ENCODE data around the gene GRK3.
"Not testable (repeated sequence)": the region's sequence is repeated elsewhere in the genome, so short reads cannot be mapped to it uniquely, and the experiment has no call there.

The GRK3 gene

DNA sequence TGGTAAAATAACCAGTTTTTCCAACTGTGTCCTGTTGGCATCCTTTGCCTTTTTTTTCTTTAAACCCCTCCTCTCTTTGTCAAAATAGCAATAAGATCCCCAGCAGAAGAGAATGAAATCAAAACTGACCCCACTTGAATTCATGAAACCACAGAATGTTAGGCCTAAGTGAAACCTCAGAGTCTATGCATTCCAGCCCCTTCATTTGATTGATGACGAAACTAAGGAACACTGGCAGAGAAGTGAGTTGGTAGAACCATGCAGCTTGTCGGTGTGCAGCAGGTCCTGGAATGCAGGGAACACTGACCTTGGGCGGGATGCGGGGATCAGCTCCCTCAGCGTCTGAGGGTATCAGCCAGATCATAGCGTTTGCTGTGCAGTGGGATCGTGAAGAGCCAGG lies 57.5 kb downstream of the GRK3 start:
- no peaks in the 10 kb centered on the region for H3K9me3 ChIP-seq (ENCODE audit: control insufficient read depth, low read length)
- no peaks in the 10 kb centered on the region for H3K36me3 ChIP-seq (ENCODE audit: control insufficient read depth, insufficient read depth, low read length)
- H3K4me3 ChIP-seq (ENCODE audit: low read length), result no peak overlapping the region
- no peaks in the 10 kb centered on the region for H3K4me1 ChIP-seq (ENCODE audit: control insufficient read depth, insufficient read depth, low read length)
- no peaks in the 10 kb centered on the region for H3K27me3 ChIP-seq (ENCODE audit: control insufficient read depth, insufficient read depth, low read length)
- no peak overlapping the region for H3K9ac ChIP-seq (ENCODE audit: low read length)

DNA sequence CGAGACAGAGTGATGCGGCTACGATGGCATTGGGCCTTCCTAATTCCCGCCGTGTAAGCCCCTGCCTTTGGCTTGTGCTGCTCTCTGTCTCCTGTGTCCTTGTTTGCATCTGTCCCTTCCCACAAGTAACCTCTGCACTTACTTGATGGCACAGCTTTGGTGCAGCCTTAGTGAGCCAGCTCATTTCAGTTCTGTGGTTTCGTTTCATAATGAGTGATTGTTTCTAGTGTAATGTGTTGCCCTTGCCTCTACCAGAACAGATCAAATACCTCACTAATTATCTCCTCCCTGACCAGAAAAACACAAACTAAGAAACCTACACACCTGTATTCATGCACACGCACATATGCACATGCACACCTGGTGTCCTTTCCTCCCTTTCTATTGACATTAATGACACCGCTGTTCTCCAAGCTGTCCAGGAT lies 58.8 kb downstream of the GRK3 start:
- Histone ChIP-seq H3K27me3 (ENCODE audit: control insufficient read depth, insufficient read depth, low read length) (no peaks in the 10 kb centered on the region), H3K4me3 (ENCODE audit: low read length) (no peak overlapping the region), H3K36me3 (ENCODE audit: control insufficient read depth, insufficient read depth, low read length) (no peaks in the 10 kb centered on the region), H3K9ac (ENCODE audit: low read length) (no peak overlapping the region), H3K9me3 (ENCODE audit: control insufficient read depth, low read length) (no peaks in the 10 kb centered on the region), H3K4me1 (ENCODE audit: control insufficient read depth, insufficient read depth, low read length) (no peaks in the 10 kb centered on the region)

DNA sequence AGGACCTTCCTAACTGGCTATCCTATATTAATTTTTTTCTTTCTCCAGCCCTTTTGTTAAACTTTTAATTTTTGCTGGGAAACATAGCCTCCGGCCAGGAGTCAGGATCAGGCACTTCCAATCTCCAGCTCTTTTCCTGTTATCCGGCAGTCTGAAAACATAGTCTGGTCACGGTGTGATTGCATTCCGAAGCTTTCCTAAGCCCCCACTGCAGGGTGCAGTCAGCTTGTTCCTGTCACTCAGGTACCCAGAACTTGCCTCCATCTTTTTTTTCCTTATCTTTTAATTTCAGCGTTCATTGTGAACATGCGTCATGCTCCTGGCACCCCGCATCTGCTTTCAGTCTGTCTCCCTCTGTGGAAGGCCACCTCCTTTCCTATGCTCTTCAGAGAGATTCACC lies 59.4 kb downstream of the GRK3 start:
- no peaks in the 10 kb centered on the region for H3K27me3 ChIP-seq (ENCODE audit: control insufficient read depth, insufficient read depth, low read length)

DNA sequence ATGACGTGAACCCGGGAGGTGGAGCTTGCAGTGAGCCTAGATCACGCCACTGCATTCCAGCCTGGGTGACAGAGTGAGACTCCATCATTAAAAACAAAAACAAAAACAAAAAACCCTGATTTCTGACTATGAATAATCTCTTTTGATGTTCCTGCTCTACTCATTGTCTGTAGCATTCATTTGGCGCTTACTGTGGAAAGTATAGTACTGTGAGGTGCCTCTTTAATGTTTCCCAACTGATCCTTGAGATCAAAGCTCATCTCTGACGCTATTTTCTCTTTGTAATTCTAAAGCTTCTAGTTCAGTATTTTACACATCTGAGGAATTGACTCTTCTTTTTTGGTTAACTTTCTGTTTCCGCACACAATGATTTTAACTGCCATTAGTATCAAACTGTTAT lies 60.0 kb downstream of the GRK3 start:
- no peaks in the 10 kb centered on the region for H3K4me1 ChIP-seq (ENCODE audit: control insufficient read depth, insufficient read depth, low read length)
- H3K9ac ChIP-seq (ENCODE audit: low read length), result no peak overlapping the region
- no peaks in the 10 kb centered on the region for H3K27me3 ChIP-seq (ENCODE audit: control insufficient read depth, insufficient read depth, low read length)
- H3K36me3 ChIP-seq (ENCODE audit: control insufficient read depth, insufficient read depth, low read length), result no peaks in the 10 kb centered on the region
- H3K4me3 ChIP-seq (ENCODE audit: low read length), result no peak overlapping the region
- H3K9me3 ChIP-seq (ENCODE audit: control insufficient read depth, low read length), result no peaks in the 10 kb centered on the region

More for the DNA sequence above, 59.4 kb downstream of the GRK3 start:
- H3K9me3 ChIP-seq (ENCODE audit: control insufficient read depth, low read length), result no peaks in the 10 kb centered on the region
- H3K36me3 ChIP-seq (ENCODE audit: control insufficient read depth, insufficient read depth, low read length), result no peaks in the 10 kb centered on the region
- H3K4me3 ChIP-seq (ENCODE audit: low read length), result no peak overlapping the region
- H3K9ac ChIP-seq (ENCODE audit: low read length), result no peak overlapping the region
- no peaks in the 10 kb centered on the region for H3K4me1 ChIP-seq (ENCODE audit: control insufficient read depth, insufficient read depth, low read length)

DNA sequence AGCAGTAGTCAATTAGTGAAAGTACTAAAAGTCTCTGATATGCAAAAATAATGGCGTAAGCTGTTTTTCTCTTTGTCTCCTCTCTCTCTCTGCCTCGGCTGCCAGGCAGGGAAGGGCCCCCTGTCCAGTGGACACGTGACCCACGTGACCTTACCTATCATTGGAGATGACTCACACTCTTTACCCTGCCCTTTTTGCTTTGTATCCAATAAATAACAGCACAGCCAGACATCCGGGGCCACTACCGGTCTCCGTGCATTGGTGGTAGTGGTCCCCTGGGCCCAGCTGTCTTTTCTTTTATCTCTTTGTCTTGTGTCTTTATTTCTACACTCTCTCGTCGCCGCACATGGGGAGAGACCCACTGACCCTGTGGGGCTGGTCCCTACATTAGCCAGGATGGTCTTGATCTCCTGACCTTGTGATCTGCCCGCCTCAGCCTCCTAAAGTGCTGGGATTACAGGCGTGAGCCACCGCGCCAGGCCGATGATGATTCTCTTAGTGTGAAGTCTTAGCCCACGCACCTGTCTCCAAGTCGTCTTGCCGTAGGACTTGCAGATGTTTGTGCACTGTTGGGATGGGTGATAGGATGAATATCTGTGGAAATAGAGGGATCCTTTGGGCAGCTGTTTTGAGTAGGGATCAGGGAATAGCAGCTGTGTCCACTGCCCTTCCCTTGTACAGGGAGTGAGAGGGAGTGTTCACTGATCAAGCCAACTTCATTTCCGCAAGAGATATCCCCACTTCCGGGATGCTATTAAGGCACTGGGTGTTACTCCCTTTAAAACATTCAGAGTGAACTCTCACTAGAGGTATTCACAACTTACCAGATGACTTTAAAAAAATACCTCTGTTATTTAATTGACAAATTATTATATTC lies 61.5 kb downstream of the GRK3 start:
- not testable (repeated sequence) for H3K4me1 ChIP-seq (ENCODE audit: control insufficient read depth, insufficient read depth, low read length); H3K4me3 ChIP-seq (ENCODE audit: low read length); H3K9me3 ChIP-seq (ENCODE audit: control insufficient read depth, low read length); H3K27me3 ChIP-seq (ENCODE audit: control insufficient read depth, insufficient read depth, low read length); H3K9ac ChIP-seq (ENCODE audit: low read length); H3K36me3 ChIP-seq (ENCODE audit: control insufficient read depth, insufficient read depth, low read length)

DNA sequence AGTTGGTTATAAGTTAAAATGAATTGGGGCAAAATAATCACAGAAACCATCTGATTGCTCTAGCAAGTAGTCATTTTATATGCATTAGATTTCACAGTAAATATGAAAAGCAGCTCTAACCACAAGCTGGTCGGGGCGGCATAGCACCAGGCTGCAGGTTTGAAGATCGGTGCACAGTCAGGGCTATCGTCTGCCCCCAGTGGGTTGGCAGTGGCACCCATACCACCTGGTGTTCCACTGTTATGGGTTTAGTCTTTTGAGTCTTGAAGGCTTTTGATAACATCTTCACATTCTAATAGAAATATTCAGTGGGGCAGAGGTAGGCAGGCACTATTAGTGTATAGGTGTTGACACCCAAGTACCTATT lies 62.1 kb downstream of the GRK3 start:
- H3K9ac ChIP-seq (ENCODE audit: low read length), result no peak overlapping the region
- H3K4me3 ChIP-seq (ENCODE audit: low read length), result no peak overlapping the region
- H3K9me3 ChIP-seq (ENCODE audit: control insufficient read depth, low read length), result no peaks in the 10 kb centered on the region
- H3K4me1 ChIP-seq (ENCODE audit: control insufficient read depth, insufficient read depth, low read length), result no peaks in the 10 kb centered on the region
- H3K27me3 ChIP-seq (ENCODE audit: control insufficient read depth, insufficient read depth, low read length), result no peaks in the 10 kb centered on the region
- H3K36me3 ChIP-seq (ENCODE audit: control insufficient read depth, insufficient read depth, low read length), result no peaks in the 10 kb centered on the region

DNA sequence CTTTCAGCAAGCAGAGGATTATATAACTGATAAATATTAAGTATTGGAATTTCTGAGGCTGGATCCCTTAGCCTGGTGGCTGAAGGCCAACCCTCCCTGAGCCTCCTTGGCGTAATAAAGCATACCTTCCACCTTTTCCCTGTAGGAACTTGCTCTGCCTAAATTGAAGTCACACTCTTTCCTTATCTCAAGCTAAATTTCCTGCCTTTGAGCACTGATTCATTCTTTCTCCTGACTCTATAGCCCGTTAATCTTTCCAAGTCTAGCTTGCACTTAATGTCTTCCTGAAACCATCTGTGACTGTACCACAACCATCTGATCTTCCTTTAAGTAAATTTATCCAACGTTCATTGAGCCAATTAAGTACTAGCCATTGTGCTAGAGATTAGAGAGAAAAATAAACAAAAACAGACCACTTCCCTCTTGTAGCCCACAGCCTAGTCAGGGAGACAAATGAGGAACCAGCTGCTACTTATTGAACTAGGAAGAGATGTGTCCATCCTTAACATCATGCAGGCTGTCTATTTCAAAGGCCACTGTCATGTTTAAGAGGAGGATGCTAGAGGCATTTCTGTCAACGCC lies 62.9 kb downstream of the GRK3 start:
- H3K9ac ChIP-seq (ENCODE audit: low read length), result no peak overlapping the region
- H3K36me3 ChIP-seq (ENCODE audit: control insufficient read depth, insufficient read depth, low read length), result no peaks in the 10 kb centered on the region
- no peaks in the 10 kb centered on the region for H3K27me3 ChIP-seq (ENCODE audit: control insufficient read depth, insufficient read depth, low read length)
- no peaks in the 10 kb centered on the region for H3K9me3 ChIP-seq (ENCODE audit: control insufficient read depth, low read length)
- no peak overlapping the region for H3K4me3 ChIP-seq (ENCODE audit: low read length)
- no peaks in the 10 kb centered on the region for H3K4me1 ChIP-seq (ENCODE audit: control insufficient read depth, insufficient read depth, low read length)

DNA sequence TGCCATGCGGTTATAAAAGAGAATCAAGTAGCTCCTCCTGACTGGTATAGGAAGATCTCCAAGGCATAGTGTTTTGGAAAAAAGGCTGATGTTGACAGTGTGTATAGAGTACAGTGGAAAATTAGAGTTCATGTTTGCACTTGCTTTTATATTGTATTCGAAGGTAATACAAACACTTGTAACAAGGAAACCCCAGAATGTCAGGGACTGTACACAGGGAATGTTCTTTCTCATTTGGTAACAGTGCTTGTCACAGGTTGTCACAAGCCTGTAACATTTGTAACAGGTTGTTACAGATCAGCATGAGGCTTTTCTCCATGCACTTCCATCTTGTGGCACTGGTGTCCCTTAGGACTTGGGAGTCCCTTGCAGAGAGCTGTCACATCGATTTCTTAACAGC lies 64.0 kb downstream of the GRK3 start:
- Histone ChIP-seq H3K4me1 (ENCODE audit: control insufficient read depth, insufficient read depth, low read length) (no peaks in the 10 kb centered on the region), H3K9me3 (ENCODE audit: control insufficient read depth, low read length) (no peaks in the 10 kb centered on the region), H3K36me3 (ENCODE audit: control insufficient read depth, insufficient read depth, low read length) (no peaks in the 10 kb centered on the region), H3K27me3 (ENCODE audit: control insufficient read depth, insufficient read depth, low read length) (no peaks in the 10 kb centered on the region), H3K4me3 (ENCODE audit: low read length) (no peak overlapping the region), H3K9ac (ENCODE audit: low read length) (no peak overlapping the region)

DNA sequence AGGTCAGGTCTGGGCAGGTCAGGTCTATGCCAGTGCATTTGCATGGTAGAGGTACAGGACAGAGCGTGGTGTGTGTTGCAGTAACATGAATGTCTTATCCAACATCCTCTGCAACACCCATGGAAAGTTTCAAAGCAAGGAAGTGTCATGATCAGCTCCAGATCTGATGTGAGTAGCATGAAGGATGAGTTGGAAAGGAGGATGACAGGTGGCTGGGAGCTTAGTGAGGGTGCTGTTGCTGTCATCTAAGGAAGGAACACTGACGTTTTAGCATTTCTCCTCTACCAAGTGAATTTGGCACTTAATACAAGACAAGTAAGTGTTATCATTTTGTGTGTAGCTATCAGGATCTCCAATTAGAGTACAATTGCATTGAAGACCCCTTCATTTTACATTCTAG lies 65.1 kb downstream of the GRK3 start:
- Histone ChIP-seq H3K4me3 (ENCODE audit: low read length) (no peak overlapping the region), H3K9me3 (ENCODE audit: control insufficient read depth, low read length) (no peaks in the 10 kb centered on the region), H3K4me1 (ENCODE audit: control insufficient read depth, insufficient read depth, low read length) (no peaks in the 10 kb centered on the region), H3K36me3 (ENCODE audit: control insufficient read depth, insufficient read depth, low read length) (no peaks in the 10 kb centered on the region), H3K9ac (ENCODE audit: low read length) (no peak overlapping the region), H3K27me3 (ENCODE audit: control insufficient read depth, insufficient read depth, low read length) (no peaks in the 10 kb centered on the region)

DNA sequence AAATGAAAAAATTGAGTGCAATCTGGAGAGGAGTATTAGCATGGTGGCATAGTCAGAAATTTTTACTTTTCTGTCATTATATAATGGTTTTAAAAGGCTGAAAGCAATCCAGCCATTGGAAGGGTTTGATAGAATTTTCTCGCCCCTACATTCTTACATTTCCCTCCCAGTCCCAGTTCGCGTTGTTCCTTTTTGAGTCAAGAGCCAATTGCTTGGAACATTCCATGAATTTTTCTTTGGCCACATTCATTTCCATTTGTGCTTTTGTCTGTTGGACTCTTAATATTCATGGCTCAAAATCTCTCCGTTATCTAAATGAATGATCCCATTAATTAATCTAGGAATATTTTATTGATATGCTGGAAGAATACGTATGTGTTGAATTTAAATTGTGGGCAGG lies 66.0 kb downstream of the GRK3 start:
- H3K9me3 ChIP-seq (ENCODE audit: control insufficient read depth, low read length), result no peaks in the 10 kb centered on the region
- H3K36me3 ChIP-seq (ENCODE audit: control insufficient read depth, insufficient read depth, low read length), result no peaks in the 10 kb centered on the region
- H3K4me1 ChIP-seq (ENCODE audit: control insufficient read depth, insufficient read depth, low read length), result no peaks in the 10 kb centered on the region
- no peak overlapping the region for H3K9ac ChIP-seq (ENCODE audit: low read length)
- no peaks in the 10 kb centered on the region for H3K27me3 ChIP-seq (ENCODE audit: control insufficient read depth, insufficient read depth, low read length)
- H3K4me3 ChIP-seq (ENCODE audit: low read length), result no peak overlapping the region

DNA sequence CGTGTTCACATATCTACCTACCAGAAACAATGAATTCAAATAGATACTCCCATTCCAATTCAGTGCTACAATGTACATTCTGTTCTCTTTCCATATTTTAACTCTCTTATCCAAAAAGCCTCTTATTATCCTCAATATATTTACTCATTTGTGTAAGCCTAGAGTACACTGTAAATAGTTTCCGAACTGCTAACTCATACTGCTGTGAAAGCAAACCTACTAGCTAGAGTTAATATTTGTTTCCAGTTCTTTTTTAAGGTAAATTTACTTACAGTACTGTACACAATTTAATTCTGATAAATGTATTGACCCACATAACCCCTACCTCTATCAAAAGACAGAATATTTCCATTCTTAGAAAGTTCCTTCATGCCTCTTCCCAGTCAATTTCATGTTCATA lies 71.8 kb downstream of the GRK3 start:
- no peak overlapping the region for H3K9ac ChIP-seq (ENCODE audit: low read length)
- H3K36me3 ChIP-seq (ENCODE audit: control insufficient read depth, insufficient read depth, low read length), result no peaks in the 10 kb centered on the region
- H3K27me3 ChIP-seq (ENCODE audit: control insufficient read depth, insufficient read depth, low read length), result no peaks in the 10 kb centered on the region
- no peaks in the 10 kb centered on the region for H3K4me1 ChIP-seq (ENCODE audit: control insufficient read depth, insufficient read depth, low read length)
- no peak overlapping the region for H3K4me3 ChIP-seq (ENCODE audit: low read length)
- no peaks in the 10 kb centered on the region for H3K9me3 ChIP-seq (ENCODE audit: control insufficient read depth, low read length)

DNA sequence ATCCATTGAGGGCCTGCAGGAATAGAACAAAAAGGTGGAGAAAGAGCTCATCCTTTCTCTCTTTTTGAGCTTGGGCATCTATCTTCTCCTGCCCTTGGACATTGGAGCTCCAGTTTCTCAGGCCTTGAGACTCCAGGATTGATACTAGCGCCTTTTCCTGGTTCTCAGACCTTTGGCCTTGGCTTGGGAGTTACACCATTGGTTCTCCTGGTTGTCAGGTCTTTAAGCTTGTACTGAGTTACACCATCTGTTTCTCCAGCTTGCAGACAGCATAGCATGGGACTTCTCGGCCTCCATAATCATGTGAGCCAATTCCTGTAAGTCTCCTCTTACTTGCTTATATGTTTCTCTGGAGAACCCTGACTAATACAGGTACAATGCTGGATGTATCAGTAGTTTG lies 72.6 kb downstream of the GRK3 start:
- no peaks in the 10 kb centered on the region for H3K4me1 ChIP-seq (ENCODE audit: control insufficient read depth, insufficient read depth, low read length)
- no peak overlapping the region for H3K4me3 ChIP-seq (ENCODE audit: low read length)
- H3K36me3 ChIP-seq (ENCODE audit: control insufficient read depth, insufficient read depth, low read length), result no peaks in the 10 kb centered on the region
- H3K27me3 ChIP-seq (ENCODE audit: control insufficient read depth, insufficient read depth, low read length), result no peaks in the 10 kb centered on the region
- H3K9ac ChIP-seq (ENCODE audit: low read length), result no peak overlapping the region
- no peaks in the 10 kb centered on the region for H3K9me3 ChIP-seq (ENCODE audit: control insufficient read depth, low read length)

All from mucosa of stomach (tissue), 1 donor.